NCI-H1048 (cell line): Measurements from ENCODE around the gene STMP1.

Source experiments
- DNase-seq: peaks from one replicate; lab custom pipeline; 2025; lab: John Stamatoyannopoulos, UW

STMP1 gene

DNA sequence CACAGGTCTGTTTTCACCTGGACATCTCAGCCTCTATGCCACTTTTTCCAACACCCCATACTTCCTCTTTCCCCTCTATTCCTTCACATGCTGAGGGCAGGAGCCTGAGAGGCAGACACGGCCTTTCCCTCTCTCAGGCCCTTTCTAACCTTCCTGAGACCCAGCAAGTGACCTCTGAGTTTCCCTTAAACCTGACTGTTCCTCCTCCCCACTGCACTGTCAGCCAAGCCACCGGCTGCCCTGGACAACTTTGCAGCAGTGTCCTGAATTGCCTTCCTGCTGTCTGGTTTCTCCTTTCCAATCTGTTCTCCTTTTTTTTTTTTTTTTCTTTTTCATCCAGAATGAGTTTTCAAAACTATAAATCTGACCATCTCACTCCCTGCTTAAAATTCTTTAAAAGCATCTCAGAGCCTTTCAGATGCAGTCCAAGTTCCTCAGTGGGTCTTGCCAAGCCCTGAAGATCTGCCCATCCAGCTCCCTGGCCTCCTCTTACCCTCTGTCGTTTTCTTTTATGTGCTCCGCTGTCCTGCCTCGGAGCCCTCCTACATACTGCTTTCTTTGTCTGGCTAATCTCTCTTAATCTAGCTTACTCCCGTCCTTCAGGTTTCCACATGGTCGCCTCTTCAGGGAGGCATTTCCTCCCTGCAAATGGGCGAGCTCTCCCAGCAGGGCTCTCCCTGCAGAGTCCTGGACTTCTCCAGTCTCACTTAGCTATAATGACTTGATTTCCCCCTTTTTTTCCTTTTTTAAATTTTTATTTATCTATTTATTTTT is 35.1 kb downstream of the STMP1 start:
- DNase-seq = no peak

DNA sequence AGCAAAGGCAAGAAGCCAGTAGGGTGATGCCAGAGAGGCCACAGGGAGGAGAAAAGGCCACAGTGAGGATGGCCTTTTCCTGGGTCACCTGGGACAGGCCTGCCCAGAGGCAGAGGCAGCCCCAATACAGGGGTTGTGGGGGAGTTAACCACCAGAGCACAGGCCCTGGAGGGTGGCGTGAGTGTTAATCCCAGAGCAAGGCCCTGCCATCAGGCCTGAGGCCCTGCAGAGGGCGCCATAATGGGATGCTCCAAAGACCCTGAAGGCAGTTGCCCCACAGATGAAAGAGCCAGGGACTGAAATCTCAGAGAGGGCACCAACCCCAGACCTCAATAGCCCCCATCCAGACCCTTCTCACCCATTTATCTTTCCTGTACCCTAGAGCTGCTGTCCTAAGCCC is 41.8 kb downstream of the STMP1 start:
- DNase-seq = no peak

- DNase-seq = no peak
These were observed 42.4 kb downstream of the STMP1 start for GRCh38 chr7:135704698-135705097.

DNA sequence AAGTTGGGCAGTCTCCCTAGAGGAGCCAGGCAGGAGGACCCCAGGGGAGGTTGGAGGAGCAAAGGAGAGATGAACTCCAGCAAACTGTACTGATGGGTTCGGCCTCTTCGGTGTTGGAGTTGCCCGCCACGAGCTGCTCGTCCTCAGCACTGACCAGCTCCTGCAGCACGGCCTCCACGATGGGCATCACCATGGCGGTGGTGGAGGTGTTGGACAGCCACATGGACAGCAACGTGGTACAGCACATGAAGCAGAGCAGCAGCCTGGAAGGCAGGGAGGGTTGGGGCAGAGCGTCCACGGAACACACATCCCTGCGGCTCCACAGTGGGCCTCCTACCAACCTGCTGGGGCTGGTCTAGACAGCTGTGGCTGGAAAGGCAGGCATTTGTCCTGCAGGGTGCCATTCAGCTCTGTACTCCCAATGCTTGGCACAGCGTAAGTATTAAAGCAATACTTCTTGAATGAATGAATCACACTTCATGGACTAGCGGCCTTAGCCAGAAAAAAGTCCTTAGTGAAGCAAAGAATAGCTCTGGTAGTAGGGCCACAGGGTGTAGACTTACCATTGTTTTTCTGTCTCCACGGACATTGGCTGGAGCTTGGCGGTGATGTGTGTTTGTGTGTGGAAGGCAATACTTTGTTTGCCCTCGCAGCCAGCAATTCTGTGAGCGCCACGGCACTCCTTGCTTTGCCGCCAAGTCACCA is 43.9 kb downstream of the STMP1 start:
- DNase-seq = no peak

DNA sequence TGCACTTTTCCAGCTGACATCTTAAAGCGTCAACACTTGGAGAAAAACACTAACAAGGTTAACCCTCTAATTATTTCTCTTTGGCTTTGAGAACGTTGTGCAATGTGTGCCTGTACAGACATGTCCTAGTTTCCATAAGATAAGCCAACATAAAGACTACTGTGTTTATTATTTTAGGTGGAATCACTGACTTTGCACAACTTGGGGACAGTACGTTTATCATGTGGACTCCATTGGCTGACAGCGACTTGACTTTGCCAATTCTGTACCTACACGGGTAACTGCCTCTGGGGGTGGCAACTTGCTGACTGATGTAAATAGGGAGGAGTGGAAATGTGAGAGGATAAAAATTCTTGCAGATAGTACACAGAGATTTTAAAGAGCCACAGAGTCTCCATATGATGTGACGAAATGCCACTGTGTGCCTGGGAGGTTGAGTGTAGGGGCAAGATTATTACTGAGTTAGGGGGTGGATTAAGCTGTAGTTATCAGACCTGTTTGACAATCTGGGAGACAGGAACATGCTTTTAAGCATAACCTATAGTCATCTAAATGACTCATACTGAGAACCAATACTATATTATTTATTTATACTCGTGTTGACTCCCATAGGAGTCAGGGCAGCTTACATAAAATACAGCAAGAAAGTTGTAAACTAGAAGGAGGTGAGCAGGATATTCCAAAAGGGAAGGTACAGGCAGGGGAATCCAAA is 44.7 kb downstream of the STMP1 start:
- no peak for DNase-seq

DNA sequence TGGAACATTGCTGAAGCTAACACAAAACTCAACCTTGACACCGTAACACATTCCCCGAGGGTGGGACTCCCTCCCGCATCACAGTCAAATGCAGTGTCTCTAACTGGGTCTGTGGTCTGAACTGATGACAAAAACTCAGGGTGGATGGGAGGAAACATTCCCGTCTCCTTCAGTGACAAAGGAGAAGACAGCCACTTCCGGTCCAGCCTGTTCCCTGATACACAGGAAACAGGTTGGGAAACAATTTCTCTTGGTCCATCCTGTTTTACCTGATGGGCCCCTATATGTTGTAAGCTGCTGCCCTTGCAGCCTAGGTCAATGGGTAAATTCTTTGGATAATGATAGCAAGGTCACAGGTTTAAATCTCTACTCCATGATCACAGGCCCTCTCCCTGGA is 45.3 kb downstream of the STMP1 start:
- DNase-seq = no peak

GRCh38 chr7:135708041-135708440 is 45.7 kb downstream of the STMP1 start:
- DNase-seq = no peak

DNA sequence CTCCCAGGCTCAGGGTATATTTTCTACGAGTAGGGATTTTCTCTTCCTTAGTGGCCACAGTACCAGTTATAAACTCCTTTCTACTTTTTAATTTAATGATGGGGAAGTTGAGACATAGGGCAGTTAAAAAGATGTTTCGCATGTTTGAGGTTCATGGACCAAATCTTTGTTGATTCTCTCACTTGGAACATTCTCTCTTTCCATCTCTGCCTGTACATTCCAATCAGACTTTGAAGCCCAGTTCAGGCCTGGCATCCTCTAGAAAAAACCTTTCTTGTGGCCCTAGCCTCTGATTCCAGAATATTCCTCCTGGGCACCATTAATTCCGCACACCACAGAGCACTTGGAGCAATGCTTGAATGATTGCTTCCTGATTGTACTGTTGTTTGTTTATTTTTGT is 47.2 kb downstream of the STMP1 start:
- DNase-seq = no peak

DNA sequence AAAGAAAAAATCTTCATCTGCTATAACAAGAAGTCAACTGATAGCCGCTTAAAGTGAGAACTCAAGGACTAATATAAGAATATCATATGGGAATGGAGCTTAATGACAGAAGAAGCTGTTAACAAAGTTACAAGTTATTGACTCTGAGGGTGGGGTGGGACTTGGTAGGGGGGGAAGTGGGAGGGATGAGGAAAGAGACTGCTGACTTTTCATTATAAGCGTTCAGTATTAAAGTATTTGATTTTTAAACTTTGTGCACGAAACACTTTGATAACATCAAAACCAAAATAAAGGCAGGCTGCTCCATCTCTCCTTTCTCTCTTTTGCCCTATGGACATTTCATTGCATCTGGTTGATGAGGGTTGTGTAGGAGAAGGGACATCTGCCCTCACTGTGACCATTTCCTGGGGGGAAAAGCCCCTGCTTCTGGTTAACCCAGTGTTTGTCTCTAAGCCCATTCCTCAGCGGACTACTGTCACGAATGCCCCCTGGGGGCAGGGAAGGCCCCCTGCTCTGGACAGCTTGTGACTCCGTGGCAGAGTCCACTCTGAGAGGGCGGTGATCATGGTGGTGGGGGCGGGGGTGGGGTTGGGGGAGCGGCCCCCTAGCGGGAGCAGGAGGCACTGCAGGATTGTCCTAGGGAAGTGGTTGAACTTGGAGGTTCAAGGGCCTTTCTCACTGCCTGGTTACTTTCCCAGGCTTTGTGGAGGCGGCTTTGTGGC is 48.3 kb downstream of the STMP1 start:
- no peak for DNase-seq

DNA sequence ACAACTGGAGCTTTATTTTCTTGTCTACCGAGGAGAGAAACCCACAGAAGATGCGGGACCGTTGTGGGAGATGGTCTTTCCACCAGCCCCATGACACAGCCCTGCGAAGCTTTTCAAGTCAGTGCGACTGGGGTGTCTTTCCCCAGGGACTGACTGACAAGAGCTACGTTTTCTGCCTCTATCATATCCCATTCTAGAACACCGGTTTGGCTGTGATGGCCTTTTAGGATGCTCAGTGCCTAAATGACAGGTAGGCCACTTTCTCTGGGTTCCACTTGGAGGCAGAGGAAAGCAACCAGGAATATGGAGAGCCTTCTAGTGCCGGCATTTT is 48.8 kb downstream of the STMP1 start:
- DNase-seq = no peak

DNA sequence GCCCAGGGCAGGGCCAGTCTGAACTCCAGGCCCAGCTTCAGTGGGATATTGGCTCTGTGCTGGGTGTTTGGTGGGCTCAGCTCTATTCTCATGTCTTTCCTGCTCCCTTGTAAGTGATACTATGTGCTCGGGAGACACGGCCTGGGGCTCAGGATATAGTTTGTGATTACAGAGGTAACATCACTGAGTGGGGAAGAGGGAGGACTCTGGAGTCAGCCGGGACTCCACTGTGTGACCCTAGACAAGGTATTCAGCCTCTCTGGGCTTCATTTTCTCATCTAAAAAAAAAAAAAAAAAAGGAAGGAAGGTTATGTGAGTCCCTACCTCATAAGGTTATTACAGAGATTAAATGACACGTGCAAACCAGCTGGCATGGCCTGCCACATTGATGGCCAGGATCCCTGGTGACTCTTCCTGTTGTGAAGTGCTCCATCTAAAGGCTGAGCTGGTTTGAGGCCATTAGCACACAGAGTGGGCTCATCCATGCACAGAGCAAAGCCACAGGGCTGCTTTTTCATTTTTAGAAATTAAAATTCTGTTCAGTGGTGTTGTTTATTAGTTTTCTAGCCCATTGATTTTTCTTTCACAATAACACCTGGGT is 50.0 kb downstream of the STMP1 start:
- no peak for DNase-seq

DNA sequence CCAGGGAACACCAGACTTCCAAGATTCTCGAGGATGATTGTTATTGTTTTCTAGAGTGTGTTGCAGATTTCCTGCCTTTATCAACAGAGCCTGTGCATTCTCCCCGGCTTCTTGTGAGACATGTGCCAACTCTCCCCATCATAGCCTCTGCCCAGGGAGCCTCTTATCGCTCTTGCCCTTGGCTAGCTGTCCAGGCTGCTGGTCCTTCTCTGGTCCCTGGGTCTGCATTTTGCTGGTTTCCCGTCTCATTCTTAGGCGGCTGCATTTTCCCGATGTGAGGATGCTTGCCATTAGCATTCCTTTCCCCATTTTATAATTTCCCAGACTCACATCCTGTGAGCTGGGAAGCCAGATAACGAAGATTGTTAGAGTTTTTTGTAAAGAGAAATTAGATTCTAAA is 50.5 kb downstream of the STMP1 start:
- no peak for DNase-seq

- DNase-seq = no peak
These were observed 51.6 kb downstream of the STMP1 start for GRCh38 chr7:135713836-135714470.

DNA sequence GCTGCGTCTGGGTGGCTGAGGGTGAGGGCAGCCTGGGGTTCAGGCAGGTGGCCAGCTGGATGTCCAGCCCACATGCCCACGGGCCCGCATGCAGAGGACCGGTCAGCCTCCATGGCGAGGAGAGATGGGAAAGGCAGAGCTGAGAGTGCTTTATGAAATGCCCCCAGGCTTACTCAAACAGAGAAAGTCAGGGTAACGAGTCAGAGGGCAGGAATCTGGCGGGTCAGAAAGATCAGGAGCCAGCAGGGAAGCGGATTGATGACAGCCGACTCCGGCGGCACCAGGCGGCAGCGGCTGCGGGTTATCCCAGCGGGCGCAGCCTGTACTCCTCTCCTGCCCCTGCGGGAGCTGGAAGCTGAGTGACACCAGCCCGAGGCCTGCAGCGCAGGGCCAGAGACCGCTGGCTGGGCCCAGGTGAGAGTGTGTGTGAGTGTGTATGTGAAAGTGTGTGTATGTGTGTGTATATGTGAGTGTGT is 52.3 kb downstream of the STMP1 start:
- no peak for DNase-seq

- no peak for DNase-seq
These were observed 52.8 kb downstream of the STMP1 start for GRCh38 chr7:135715055-135715522.

DNA sequence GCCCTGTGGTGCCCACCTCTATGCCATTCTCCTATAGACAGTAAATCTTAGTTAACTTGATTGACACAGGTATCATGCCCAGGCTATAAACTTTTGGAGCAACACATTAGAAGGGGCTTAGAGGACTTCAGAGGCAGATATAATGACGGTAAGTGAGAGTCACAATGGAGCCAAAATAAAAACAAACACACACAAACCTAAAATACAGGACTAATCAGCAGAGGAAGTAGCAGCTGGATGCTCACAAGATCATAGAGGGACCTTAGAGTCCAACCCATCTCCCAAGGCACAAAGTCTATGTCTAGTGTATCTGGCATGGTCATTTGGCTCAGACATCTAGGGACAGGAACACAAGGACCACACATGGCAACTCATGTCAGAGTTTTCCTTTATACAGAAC is 53.4 kb downstream of the STMP1 start:
- DNase-seq = no peak

- DNase-seq = no peak
These were observed 54.4 kb downstream of the STMP1 start for GRCh38 chr7:135716677-135717238.

GRCh38 chr7:135717693-135718092 is 55.4 kb downstream of the STMP1 start:
- DNase-seq = no peak

- DNase-seq = no peak
These were observed 55.9 kb downstream of the STMP1 start for GRCh38 chr7:135718219-135718618.

DNA sequence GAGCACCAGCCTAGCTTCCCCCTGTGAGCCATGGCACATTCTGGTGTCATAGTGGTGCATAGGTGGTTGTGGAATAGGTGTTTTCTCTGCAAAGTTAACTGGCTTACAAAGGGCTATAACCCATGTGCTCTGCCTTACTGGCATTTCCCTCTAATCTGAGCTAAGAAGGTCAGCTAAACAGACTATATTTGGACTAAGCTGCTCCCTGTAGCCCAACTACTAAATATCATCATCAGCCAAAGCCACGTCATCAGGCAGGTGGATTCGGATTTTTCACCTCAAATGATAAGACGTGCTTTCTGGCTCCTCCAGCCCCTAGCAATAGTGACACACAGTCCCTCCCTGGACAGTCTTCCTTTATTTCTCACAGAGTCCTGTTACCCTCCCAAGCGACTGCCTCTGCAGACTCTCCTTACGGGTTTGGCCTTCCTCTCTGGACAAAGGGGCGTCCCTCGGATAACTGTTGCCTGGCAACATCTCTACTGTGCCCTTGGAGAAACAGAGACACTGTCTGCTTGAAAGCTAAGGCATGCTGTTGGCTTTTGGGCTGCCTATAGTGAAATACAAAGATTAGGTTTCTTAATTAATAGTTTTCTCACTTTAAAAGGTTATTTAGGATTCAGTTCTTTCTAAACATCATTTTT is 56.6 kb downstream of the STMP1 start:
- no peak for DNase-seq

DNA sequence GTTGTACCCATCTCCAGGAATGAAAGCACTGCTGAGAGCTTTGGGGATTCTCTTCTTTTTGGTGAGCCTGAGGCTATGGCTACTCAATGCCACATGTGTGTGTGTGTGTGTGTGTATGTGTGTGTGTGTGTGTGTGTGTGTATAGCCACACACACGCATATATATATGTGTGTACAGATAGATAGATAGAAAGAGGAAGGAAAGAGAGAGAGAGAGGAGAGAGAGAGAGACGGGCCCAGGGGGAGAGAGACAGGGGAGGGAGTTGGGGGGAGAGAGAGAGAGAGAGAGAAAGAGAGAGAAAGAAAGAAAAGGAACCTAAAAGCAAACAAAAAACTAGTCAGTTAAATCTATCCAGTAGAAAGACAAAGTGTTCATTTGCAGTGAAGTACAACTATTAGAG is 57.4 kb downstream of the STMP1 start:
- DNase-seq = no peak
